ENCODE measurements around the gene TBCK. TPM values are rescaled to one million over a fixed set of nuclear protein-coding genes. Genes with fewer than 3 reads are reported as not detected.

Gene TBCK
- total RNA-seq, 4 donors from 2014 or later = 46.5 to 55.3 (median 51.4) TPM

- H3K4me1 ChIP-seq = no peaks in the 10 kb centered on the region
- H3K9me3 ChIP-seq = no peaks in the 10 kb centered on the region
- peaks cover 0 to 27% (median 9%) of the 10 kb centered on the region in 3 donors for H3K36me3 ChIP-seq
- H3K4me3 ChIP-seq = no peak overlapping the region
- WGBS, 2 donors = 95 to 99% methylated on average over 8 of the region's 8 CpGs
- no peaks in the 10 kb centered on the region for H3K27me3 ChIP-seq
- no peak for DNase-seq (ENCODE audit: low spot score in 2 of 2)
- TF ChIP-seq CTCF (IDR thresholded peaks at IDR 0.05) = no peak
- no peak for TF ChIP-seq EP300 (IDR thresholded peaks at IDR 0.05)
- TF ChIP-seq POLR2A (IDR thresholded peaks at IDR 0.05) = no peak
- no peak overlapping the region for H3K27ac ChIP-seq
These were observed 60.8 kb downstream of the TBCK start for GRCh38 chr4:106255195-106255594.

GRCh38 chr4:106253364-106254129 lies 62.5 kb downstream of the TBCK start:
- H3K9me3 ChIP-seq = no peaks in the 10 kb centered on the region
- H3K36me3 ChIP-seq = peaks cover 0 to 39% (median 9%) of the 10 kb centered on the region in 3 donors
- H3K4me1 ChIP-seq = no peaks in the 10 kb centered on the region
- H3K27ac ChIP-seq = no peak overlapping the region
- TF ChIP-seq POLR2A (IDR thresholded peaks at IDR 0.05) (no peak), CTCF (IDR thresholded peaks at IDR 0.05) (no peak), EP300 (IDR thresholded peaks at IDR 0.05) (no peak)
- 64 to 67% methylated on average over 4 of the region's 4 CpGs for WGBS, 2 donors
- no peak for DNase-seq (ENCODE audit: low spot score in 2 of 2)
- H3K27me3 ChIP-seq = no peaks in the 10 kb centered on the region
- no peak overlapping the region for H3K4me3 ChIP-seq

- H3K4me1 ChIP-seq = no peaks in the 10 kb centered on the region
- H3K4me3 ChIP-seq = no peak overlapping the region
- H3K36me3 ChIP-seq = peaks cover 0 to 52% (median 0%) of the 10 kb centered on the region in 3 donors
- no peak for TF ChIP-seq CTCF (IDR thresholded peaks at IDR 0.05)
- no peak for TF ChIP-seq EP300 (IDR thresholded peaks at IDR 0.05)
- TF ChIP-seq POLR2A (IDR thresholded peaks at IDR 0.05) = no peak
- H3K27ac ChIP-seq = no peak overlapping the region
- H3K9me3 ChIP-seq = no peaks in the 10 kb centered on the region
- no peaks in the 10 kb centered on the region for H3K27me3 ChIP-seq
- DNase-seq (ENCODE audit: low spot score in 2 of 2) = no peak
These were observed 68.4 kb downstream of the TBCK start for GRCh38 chr4:106247600-106247999.

- no peak overlapping the region for H3K4me3 ChIP-seq
- H3K27ac ChIP-seq = no peak overlapping the region
- H3K36me3 ChIP-seq = peaks cover 0 to 48% (median 0%) of the 10 kb centered on the region in 3 donors
- H3K4me1 ChIP-seq = no peaks in the 10 kb centered on the region
- WGBS, 2 donors = 93 to 100% methylated on average over 1 of the region's 1 CpG
- H3K27me3 ChIP-seq = no peaks in the 10 kb centered on the region
- H3K9me3 ChIP-seq = no peaks in the 10 kb centered on the region
- TF ChIP-seq CTCF (IDR thresholded peaks at IDR 0.05) = no peak
- TF ChIP-seq EP300 (IDR thresholded peaks at IDR 0.05) = no peak
- TF ChIP-seq POLR2A (IDR thresholded peaks at IDR 0.05) = no peak
- no peak for DNase-seq (ENCODE audit: low spot score in 2 of 2)
These were observed 69.6 kb downstream of the TBCK start for GRCh38 chr4:106246441-106246840.

GRCh38 chr4:106245176-106245575 lies 70.8 kb downstream of the TBCK start:
- H3K4me3 ChIP-seq = no peak overlapping the region
- TF ChIP-seq EP300 (IDR thresholded peaks at IDR 0.05) (no peak), CTCF (IDR thresholded peaks at IDR 0.05) (no peak), POLR2A (IDR thresholded peaks at IDR 0.05) (no peak)
- 64 to 84% methylated on average over 2 of the region's 2 CpGs for WGBS, 2 donors
- H3K9me3 ChIP-seq = no peaks in the 10 kb centered on the region
- no peaks in the 10 kb centered on the region for H3K4me1 ChIP-seq
- no peak for DNase-seq (ENCODE audit: low spot score in 2 of 2)
- H3K27me3 ChIP-seq = no peaks in the 10 kb centered on the region
- no peak overlapping the region for H3K27ac ChIP-seq
- peaks cover 0 to 48% (median 0%) of the 10 kb centered on the region in 3 donors for H3K36me3 ChIP-seq
